ENCODE data around the gene QPRT. TPM values are rescaled to one million over a fixed set of nuclear protein-coding genes. Genes with fewer than 3 reads are reported as not detected.
A peak's percentile ranks its signal among the peaks of the same experiment; 100 is the strongest.
"Not testable (repeated sequence)": the region's sequence is repeated elsewhere in the genome, so short reads cannot be mapped to it uniquely, and the experiment has no call there.

QPRT gene
- polyA plus RNA-seq, 4 donors = 30.2 to 286 (median 32.0) TPM

DNA sequence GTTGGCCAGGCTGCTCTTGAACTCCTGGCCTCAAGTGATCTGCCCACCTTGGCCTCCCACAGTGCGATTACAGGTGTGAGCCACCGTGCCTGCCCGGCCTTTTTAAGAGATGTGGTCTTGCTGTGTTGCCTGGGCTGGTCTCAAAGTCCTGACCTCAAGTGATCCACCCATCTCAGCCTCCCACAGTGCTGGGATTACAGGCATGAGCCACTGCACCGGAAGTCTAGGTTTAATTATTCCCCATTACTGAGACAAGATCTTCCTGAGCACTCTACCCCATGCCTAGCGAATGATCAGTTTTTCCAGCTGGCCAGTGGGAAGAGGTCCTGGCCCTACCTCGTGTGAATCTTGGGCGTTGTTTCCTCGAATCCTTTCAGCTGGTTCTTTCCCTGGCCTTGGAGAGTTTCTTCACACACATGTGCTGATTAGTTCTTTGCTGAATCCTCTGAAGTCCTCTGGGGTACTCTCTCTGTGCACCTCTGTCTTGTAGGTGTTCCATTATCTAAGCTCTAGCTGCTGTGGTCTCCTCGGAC is 47.9 kb downstream of the QPRT start:
- H3K27ac ChIP-seq (ENCODE audit: low read depth in 1 of 3, low read length in 2 of 3) = no peak overlapping the region
- 77 to 84% (median 79%) methylated on average over 9 of the region's 9 CpGs for WGBS, 3 donors
- no peaks in the 10 kb centered on the region for H3K36me3 ChIP-seq (ENCODE audit: control insufficient read depth in 3 of 3, insufficient read depth in 2 of 3, low read depth in 1 of 3, low read length in 3 of 3)
- no peaks in the 10 kb centered on the region for H3K27me3 ChIP-seq (ENCODE audit: control insufficient read depth in 3 of 3, insufficient read depth in 3 of 3, low read length in 3 of 3)
- H3K4me3 ChIP-seq (ENCODE audit: low read depth in 1 of 3, low read length in 3 of 3) = no peak overlapping the region
- FAIRE-seq = no peak
- no peaks in the 10 kb centered on the region for H3K4me1 ChIP-seq (ENCODE audit: control insufficient read depth in 3 of 3, insufficient read depth in 2 of 3, low read depth in 1 of 3, low read length in 2 of 3)
- no peak for DNase-seq
- H3K9me3 ChIP-seq (ENCODE audit: control insufficient read depth in 2 of 2, insufficient read depth in 1 of 2, low read depth in 1 of 2, low read length in 1 of 2) = no peaks in the 10 kb centered on the region

DNA sequence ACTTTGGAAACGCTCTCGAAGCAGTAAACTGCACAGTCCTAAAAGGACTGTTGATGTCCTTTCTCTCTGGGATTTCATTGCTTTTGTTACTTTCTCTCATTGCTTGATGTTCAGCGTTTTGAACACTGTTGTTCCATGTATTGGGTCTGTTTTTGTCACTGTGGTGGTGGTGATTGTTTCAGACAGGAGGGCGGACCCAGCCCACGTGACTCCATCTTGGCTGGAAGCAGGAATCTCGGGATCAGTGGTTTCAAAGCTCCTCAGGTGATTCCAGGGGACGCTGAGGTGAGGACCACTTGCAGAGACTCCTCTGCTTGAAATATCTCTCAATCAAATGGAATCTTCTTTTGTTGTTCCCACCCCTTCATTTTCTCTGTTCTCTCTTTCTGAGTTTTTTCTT is 48.5 kb downstream of the QPRT start:
- DNase-seq (no peak), FAIRE-seq (no peak)
- no peaks in the 10 kb centered on the region for H3K36me3 ChIP-seq (ENCODE audit: control insufficient read depth in 3 of 3, insufficient read depth in 2 of 3, low read depth in 1 of 3, low read length in 3 of 3)
- H3K27ac ChIP-seq (ENCODE audit: low read depth in 1 of 3, low read length in 2 of 3) = no peak overlapping the region
- no peaks in the 10 kb centered on the region for H3K27me3 ChIP-seq (ENCODE audit: control insufficient read depth in 3 of 3, insufficient read depth in 3 of 3, low read length in 3 of 3)
- WGBS, 3 donors = 80 to 87% (median 86%) methylated on average over 7 of the region's 7 CpGs
- no peaks in the 10 kb centered on the region for H3K4me1 ChIP-seq (ENCODE audit: control insufficient read depth in 3 of 3, insufficient read depth in 2 of 3, low read depth in 1 of 3, low read length in 2 of 3)
- no peak overlapping the region for H3K4me3 ChIP-seq (ENCODE audit: low read depth in 1 of 3, low read length in 3 of 3)
- H3K9me3 ChIP-seq (ENCODE audit: control insufficient read depth in 2 of 2, insufficient read depth in 1 of 2, low read depth in 1 of 2, low read length in 1 of 2) = no peaks in the 10 kb centered on the region

DNA sequence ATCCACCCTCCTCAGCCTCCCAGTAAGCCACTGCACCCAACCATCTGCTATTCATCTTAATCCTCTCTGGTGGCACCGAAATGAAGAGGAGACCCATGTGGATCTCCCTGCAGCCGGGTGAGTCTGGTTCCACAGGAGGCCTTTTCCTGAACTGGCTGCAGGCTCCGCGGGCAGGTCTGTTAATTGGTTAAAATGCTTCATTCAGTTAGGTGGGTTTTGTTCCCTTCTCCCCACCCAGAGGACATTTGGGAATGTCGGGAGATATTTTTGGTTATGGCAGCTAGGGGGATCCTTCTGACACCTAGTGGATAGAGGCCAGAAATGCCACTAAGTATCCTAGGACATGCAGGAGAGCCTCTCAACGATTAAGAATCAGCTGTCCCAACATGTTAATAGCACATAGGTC is 50.1 kb downstream of the QPRT start:
- Histone ChIP-seq H3K27me3 (ENCODE audit: control insufficient read depth in 3 of 3, insufficient read depth in 3 of 3, low read length in 3 of 3) (no peaks in the 10 kb centered on the region), H3K4me3 (ENCODE audit: low read depth in 1 of 3, low read length in 3 of 3) (peak overlapping the region in 1 of 3 donors; percentile 14), H3K36me3 (ENCODE audit: control insufficient read depth in 3 of 3, insufficient read depth in 2 of 3, low read depth in 1 of 3, low read length in 3 of 3) (no peaks in the 10 kb centered on the region), H3K27ac (ENCODE audit: low read depth in 1 of 3, low read length in 2 of 3) (no peak overlapping the region), H3K4me1 (ENCODE audit: control insufficient read depth in 3 of 3, insufficient read depth in 2 of 3, low read depth in 1 of 3, low read length in 2 of 3) (no peaks in the 10 kb centered on the region), H3K9me3 (ENCODE audit: control insufficient read depth in 2 of 2, insufficient read depth in 1 of 2, low read depth in 1 of 2, low read length in 1 of 2) (no peaks in the 10 kb centered on the region)
- FAIRE-seq = no peak
- peak; percentile 37 to 48 for DNase-seq
- 48 to 57% (median 49%) methylated on average over 6 of the region's 6 CpGs for WGBS, 3 donors

DNA sequence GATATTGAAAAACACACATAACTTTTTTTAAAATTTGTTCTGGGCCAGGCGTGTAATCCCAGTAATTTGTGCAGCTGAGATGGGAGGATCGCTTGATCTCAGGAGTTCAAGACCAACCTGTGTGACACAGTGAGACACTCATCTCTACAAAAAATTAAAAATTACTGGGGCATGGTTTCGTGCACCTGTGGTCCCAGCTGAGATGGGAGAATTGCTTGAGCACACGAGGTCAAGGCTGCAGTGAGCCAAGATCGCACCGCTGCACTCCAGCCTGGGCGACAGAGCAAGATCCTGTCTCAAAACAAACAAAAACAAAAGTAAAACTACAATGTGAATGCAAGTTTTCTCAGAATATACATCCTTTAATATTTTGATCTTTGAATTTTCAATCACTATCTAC is 51.7 kb downstream of the QPRT start:
- Histone ChIP-seq H3K4me1 (ENCODE audit: control insufficient read depth in 3 of 3, insufficient read depth in 2 of 3, low read depth in 1 of 3, low read length in 2 of 3) (no peaks in the 10 kb centered on the region), H3K4me3 (ENCODE audit: low read depth in 1 of 3, low read length in 3 of 3) (no peak overlapping the region), H3K9me3 (ENCODE audit: control insufficient read depth in 2 of 2, insufficient read depth in 1 of 2, low read depth in 1 of 2, low read length in 1 of 2) (no peaks in the 10 kb centered on the region), H3K36me3 (ENCODE audit: control insufficient read depth in 3 of 3, insufficient read depth in 2 of 3, low read depth in 1 of 3, low read length in 3 of 3) (no peaks in the 10 kb centered on the region), H3K27me3 (ENCODE audit: control insufficient read depth in 3 of 3, insufficient read depth in 3 of 3, low read length in 3 of 3) (no peaks in the 10 kb centered on the region), H3K27ac (ENCODE audit: low read depth in 1 of 3, low read length in 2 of 3) (peak overlapping the region in 1 of 3 donors; percentile 34)
- WGBS, 3 donors = 57 to 62% (median 61%) methylated on average over 7 of the region's 7 CpGs
- DNase-seq = no peak
- FAIRE-seq = no peak

DNA sequence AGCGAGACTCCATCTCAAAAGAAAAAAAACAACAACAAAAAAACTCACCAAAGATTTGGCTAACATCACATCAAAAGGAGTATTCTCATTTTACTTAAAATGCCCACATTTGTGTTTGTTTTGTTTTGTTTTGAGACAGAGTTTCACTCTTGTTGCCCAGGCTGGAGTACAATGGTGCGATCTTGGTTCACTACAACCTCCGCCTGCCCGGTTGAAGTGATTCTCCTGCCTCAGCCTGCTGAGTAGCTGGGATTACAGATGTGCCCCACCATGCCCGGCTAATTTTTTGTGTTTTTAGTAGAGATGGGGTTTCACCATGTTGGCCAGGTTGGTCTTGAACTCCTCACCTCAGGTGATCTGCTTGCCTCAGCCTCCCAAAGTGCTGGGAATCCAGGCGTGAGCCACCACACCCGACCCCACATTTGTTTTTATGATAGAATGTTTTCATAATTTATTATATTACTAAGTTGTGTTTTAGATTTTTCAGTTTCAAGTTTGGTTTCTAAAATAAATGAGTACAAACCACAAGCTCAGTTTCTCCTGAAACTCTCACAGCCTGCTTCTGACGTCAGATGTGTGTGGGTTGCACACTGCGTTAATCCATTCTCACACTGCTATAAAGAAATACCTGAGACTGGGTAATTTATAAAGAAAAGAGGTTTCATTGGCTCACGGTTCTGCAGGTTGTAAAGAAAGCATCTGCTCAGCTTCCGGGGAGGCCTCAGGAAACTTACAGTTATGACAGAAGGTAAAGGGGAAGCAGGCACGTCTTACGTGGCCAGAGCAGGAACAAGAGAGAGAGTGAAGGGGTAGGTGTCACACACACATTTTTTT is 53.0 kb downstream of the QPRT start:
- H3K27ac ChIP-seq (ENCODE audit: low read depth in 1 of 3, low read length in 2 of 3) = peak overlapping the region in 1 of 3 donors; percentile 37
- not testable (repeated sequence) for H3K4me3 ChIP-seq (ENCODE audit: low read depth in 1 of 3, low read length in 3 of 3); H3K36me3 ChIP-seq (ENCODE audit: control insufficient read depth in 3 of 3, insufficient read depth in 2 of 3, low read depth in 1 of 3, low read length in 3 of 3); H3K9me3 ChIP-seq (ENCODE audit: control insufficient read depth in 2 of 2, insufficient read depth in 1 of 2, low read depth in 1 of 2, low read length in 1 of 2); H3K27me3 ChIP-seq (ENCODE audit: control insufficient read depth in 3 of 3, insufficient read depth in 3 of 3, low read length in 3 of 3); DNase-seq; H3K4me1 ChIP-seq (ENCODE audit: control insufficient read depth in 3 of 3, insufficient read depth in 2 of 3, low read depth in 1 of 3, low read length in 2 of 3); FAIRE-seq
- 65 to 83% (median 74%) methylated on average over 13 of the region's 13 CpGs for WGBS, 3 donors

DNA sequence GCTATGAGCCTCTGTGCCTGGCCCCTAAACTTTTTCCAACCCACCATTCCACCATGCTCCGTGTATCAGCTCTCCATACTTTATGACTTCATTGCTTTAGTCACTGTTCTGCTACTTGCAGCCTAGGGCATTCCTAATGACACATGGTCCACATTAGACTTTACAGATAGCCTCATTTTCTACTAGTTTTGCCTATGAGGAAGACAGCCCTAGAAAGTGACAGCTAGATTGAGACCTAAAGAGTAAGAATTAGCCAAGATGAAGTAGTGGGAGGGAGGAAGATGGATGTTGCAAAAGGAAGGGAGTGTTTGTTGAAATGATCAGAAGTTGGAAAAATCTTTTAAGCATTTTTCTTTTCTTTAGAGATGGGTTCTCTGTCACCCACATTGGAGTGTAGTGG is 55.8 kb downstream of the QPRT start:
- peaks cover 0 to 13% of the 10 kb centered on the region in 2 donors for H3K9me3 ChIP-seq (ENCODE audit: control insufficient read depth in 2 of 2, insufficient read depth in 1 of 2, low read depth in 1 of 2, low read length in 1 of 2)
- H3K36me3 ChIP-seq (ENCODE audit: control insufficient read depth in 3 of 3, insufficient read depth in 2 of 3, low read depth in 1 of 3, low read length in 3 of 3) = no peaks in the 10 kb centered on the region
- H3K4me3 ChIP-seq (ENCODE audit: low read depth in 1 of 3, low read length in 3 of 3) = no peak overlapping the region
- no peak for FAIRE-seq
- DNase-seq = no peak
- no peak overlapping the region for H3K27ac ChIP-seq (ENCODE audit: low read depth in 1 of 3, low read length in 2 of 3)
- whole genome bisulfite sequencing, 3 donors = 1 to 76% (median 75%) methylated on average over 1 of the region's 1 CpG
- no peaks in the 10 kb centered on the region for H3K27me3 ChIP-seq (ENCODE audit: control insufficient read depth in 3 of 3, insufficient read depth in 3 of 3, low read length in 3 of 3)
- H3K4me1 ChIP-seq (ENCODE audit: control insufficient read depth in 3 of 3, insufficient read depth in 2 of 3, low read depth in 1 of 3, low read length in 2 of 3) = peaks cover 0 to 24% (median 2%) of the 10 kb centered on the region in 3 donors

DNA sequence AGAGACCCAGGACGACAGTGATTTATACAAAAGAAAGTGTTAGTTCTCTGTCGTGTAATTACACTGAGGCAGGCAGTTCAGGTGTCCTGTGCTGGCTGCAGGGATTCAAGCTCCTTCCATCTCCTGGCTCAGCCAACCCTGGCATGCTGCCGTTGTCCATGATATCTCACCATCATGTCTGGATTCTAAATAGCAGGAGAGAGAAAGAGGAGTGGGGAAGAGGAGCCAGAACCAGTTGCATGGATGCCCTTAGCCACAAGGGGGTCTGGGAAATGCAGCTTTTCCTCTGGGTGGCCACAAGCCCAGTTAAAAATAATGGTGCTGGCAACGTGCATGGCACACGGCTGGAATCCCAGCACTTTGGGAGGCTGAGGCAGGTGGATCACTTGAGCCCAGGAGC is 57.1 kb downstream of the QPRT start:
- H3K27ac ChIP-seq (ENCODE audit: low read depth in 1 of 3, low read length in 2 of 3) = peak overlapping the region in 1 of 3 donors; percentile 32
- peaks cover 0 to 36% (median 2%) of the 10 kb centered on the region in 3 donors for H3K4me1 ChIP-seq (ENCODE audit: control insufficient read depth in 3 of 3, insufficient read depth in 2 of 3, low read depth in 1 of 3, low read length in 2 of 3)
- DNase-seq (no peak), FAIRE-seq (no peak)
- WGBS, 3 donors = 58 to 64% (median 64%) methylated on average over 5 of the region's 5 CpGs
- H3K4me3 ChIP-seq (ENCODE audit: low read depth in 1 of 3, low read length in 3 of 3) = no peak overlapping the region
- H3K36me3 ChIP-seq (ENCODE audit: control insufficient read depth in 3 of 3, insufficient read depth in 2 of 3, low read depth in 1 of 3, low read length in 3 of 3) = no peaks in the 10 kb centered on the region
- no peaks in the 10 kb centered on the region for H3K27me3 ChIP-seq (ENCODE audit: control insufficient read depth in 3 of 3, insufficient read depth in 3 of 3, low read length in 3 of 3)
- peaks cover 0 to 13% of the 10 kb centered on the region in 2 donors for H3K9me3 ChIP-seq (ENCODE audit: control insufficient read depth in 2 of 2, insufficient read depth in 1 of 2, low read depth in 1 of 2, low read length in 1 of 2)

DNA sequence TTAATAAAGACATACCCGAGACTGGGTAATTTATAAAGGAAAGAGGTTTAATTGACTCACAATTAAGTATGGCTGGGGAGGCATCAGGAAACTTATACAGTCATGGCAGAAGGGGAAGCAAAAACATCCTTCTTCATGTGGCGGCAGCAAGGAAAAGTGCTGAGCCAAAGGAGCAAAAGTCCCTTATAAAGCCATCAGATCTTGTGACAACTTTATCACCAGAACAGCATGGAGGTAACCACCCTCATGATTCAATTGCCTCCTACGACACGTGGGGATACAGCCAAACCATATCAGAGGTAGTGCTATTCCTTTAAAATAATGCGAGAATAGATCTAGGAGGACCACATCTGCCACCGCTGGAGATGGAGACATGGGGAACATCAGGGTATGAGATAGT is 57.8 kb downstream of the QPRT start:
- FAIRE-seq (no peak), DNase-seq (peak; percentile 72 to 91)
- Histone ChIP-seq H3K9me3 (ENCODE audit: control insufficient read depth in 2 of 2, insufficient read depth in 1 of 2, low read depth in 1 of 2, low read length in 1 of 2) (peaks cover 0 to 13% of the 10 kb centered on the region in 2 donors), H3K4me1 (ENCODE audit: control insufficient read depth in 3 of 3, insufficient read depth in 2 of 3, low read depth in 1 of 3, low read length in 2 of 3) (peaks cover 0 to 42% (median 2%) of the 10 kb centered on the region in 3 donors), H3K27ac (ENCODE audit: low read depth in 1 of 3, low read length in 2 of 3) (peak overlapping the region in 1 of 3 donors; percentile 32), H3K4me3 (ENCODE audit: low read depth in 1 of 3, low read length in 3 of 3) (no peak overlapping the region), H3K27me3 (ENCODE audit: control insufficient read depth in 3 of 3, insufficient read depth in 3 of 3, low read length in 3 of 3) (no peaks in the 10 kb centered on the region), H3K36me3 (ENCODE audit: control insufficient read depth in 3 of 3, insufficient read depth in 2 of 3, low read depth in 1 of 3, low read length in 3 of 3) (no peaks in the 10 kb centered on the region)
- 26 to 60% (median 43%) methylated on average over 6 of the region's 6 CpGs for WGBS, 3 donors

All from small intestine (tissue), 7 donors.